Calu3 (cell line): ENCODE results near the gene CDC42EP5. TPM values are rescaled to one million over a fixed set of nuclear protein-coding genes. Genes with fewer than 3 reads are reported as not detected.
"Not testable (repeated sequence)": the region's sequence is repeated elsewhere in the genome, so short reads cannot be mapped to it uniquely, and the experiment has no call there.

ENCODE experiments used
- BruUV-seq: library from RNA; stranded (reverse); fragments of 400-500 nt; replicated peaks from 2 replicates; lab custom pipeline; 2021; lab: Mats Ljungman, UMichigan
- CTCF ChIA-PET: fragments of 300-600 bp; sonication (Branson Sonifier 250); formaldehyde crosslinking; loops from one replicate; lab custom pipeline; 2022; ENCODE audit warnings: antibody characterized with exemption; lab: Charles Lee
- DNase-seq: peaks from one replicate; pipeline ENCODE4 v3.0.0; 2022
- H3K27ac Mint-ChIP-seq: one replicate; pipeline ENCODE4 v1.8.0; 2022; ENCODE audit warnings: mixed read lengths; ENCODE audit not compliant: unreplicated experiment
- H3K27me3 Mint-ChIP-seq: one replicate; pipeline ENCODE4 v1.8.0; 2022; ENCODE audit warnings: mixed read lengths; ENCODE audit not compliant: unreplicated experiment
- H3K36me3 Mint-ChIP-seq: one replicate; pipeline ENCODE4 v1.8.0; 2022; ENCODE audit warnings: mild to moderate bottlenecking, moderate library complexity, mixed read lengths; ENCODE audit not compliant: insufficient read depth, unreplicated experiment
- H3K4me1 Mint-ChIP-seq: one replicate; pipeline ENCODE4 v1.8.0; 2022; ENCODE audit warnings: mild to moderate bottlenecking, low read depth, mixed read lengths; ENCODE audit not compliant: unreplicated experiment
- H3K4me3 Mint-ChIP-seq: one replicate; pipeline ENCODE4 v1.8.0; 2022; ENCODE audit warnings: mild to moderate bottlenecking, low read depth, moderate library complexity, mixed read lengths; ENCODE audit not compliant: unreplicated experiment
- H3K9me3 Mint-ChIP-seq: one replicate; pipeline ENCODE4 v1.8.0; 2022; ENCODE audit warnings: low read depth, mixed read lengths; ENCODE audit not compliant: unreplicated experiment
- intact Hi-C: fragments of 100-400 bp; cut with micrococcal nuclease; formaldehyde crosslinking; loops from one replicate; pipeline ENCODE4 v1.10.0; 2022; ENCODE audit not compliant: unreplicated experiment
- total RNA-seq: library from RNA; stranded (reverse); gene quantifications from 2 replicates; pipeline ENCODE4 v1.2.3, GENCODE V29; 2022
- TF ChIP-seq, protein P1 (sequence below): fragments of 200-600 bp; IDR thresholded peaks from one replicate; pipeline ENCODE4 v1.8.0; 2022; ENCODE audit warnings: antibody characterized with exemption; ENCODE audit not compliant: unreplicated experiment

CDC42EP5 gene
- total RNA-seq, 1 experiment from 2014 or later: 12.9 TPM

DNA sequence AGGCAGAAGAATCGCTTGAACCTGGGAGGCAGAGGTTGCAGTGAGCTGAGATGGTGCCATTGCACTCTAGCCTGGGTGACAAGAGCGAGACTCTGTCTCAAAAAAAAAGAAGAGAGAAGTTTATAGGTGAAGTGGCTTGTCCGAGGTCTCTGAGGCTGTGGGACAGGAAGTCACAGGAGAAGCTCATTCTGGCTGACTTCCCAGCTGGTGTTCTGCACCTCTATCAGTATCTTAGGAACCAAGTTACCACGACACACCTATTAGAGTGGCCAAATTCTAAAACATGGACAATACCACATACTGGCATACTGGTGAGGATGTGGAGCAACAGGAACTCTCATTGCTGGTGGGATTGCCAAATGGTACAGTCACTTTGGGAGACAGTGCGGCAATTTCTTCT is 22.2 kb upstream of the CDC42EP5 start:
- H3K27ac Mint-ChIP-seq, DNase-seq, H3K36me3 Mint-ChIP-seq, H3K9me3 Mint-ChIP-seq, BruUV-seq, CTCF ChIA-PET, intact Hi-C loops, H3K4me3 Mint-ChIP-seq, H3K4me1 Mint-ChIP-seq: not testable (repeated sequence)
- peaks cover 65% of the 10 kb centered on the region for H3K27me3 Mint-ChIP-seq

DNA sequence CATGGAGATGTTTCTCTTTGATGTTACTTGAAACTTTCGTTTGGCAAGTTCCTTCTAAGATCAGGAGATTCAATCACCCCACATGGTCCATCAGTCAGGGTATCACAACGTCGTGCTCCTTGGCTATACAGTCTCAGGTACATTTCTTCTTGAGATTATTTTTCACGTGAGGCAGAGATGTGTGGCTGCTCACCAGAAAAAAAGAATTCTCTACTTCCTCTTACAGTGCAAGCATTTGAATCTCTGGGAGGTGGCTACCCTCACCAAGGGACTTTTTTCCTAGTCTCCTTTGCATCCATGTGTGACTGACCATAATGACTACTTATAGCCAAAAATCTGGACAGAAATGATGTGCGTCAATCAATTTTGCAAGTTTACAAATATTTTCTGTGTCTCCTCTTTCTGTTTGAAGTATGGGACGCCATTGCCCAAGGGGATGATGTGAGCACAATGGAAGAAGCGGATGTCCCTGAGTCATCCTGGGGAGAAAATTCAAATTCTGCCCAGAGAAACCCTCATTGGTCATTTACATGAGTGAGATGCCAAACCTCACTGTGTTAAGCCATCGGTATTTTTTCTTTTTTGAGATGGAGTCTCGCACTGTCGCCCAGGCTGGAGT is 21.0 kb upstream of the CDC42EP5 start:
- CTCF ChIA-PET: interaction anchor here (0.5 kb wide), 1 partner anchor 38 kb away, joined by 4 read pairs; no protein-coding TSS in a partner anchor

DNA sequence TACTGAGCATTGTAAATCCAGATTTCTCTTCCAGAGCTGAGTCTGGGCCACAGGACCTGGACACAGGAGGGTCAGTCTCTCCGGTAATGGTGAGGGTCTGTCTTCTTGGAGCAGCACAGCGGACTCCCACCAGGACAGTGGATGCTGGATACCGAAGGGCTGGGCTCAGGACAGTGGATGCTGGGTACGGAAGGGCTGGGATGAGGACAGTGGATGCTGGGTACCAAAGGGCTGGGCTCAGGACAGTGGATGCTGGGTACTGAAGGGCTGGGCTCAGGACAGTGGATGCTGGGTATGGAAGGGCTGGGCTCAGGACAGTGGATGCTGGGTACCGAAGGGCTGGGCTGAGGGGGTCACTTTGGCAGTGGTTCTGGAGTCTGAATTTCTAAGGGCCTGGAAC is 20.0 kb upstream of the CDC42EP5 start:
- H3K9me3 Mint-ChIP-seq, H3K4me3 Mint-ChIP-seq, H3K4me1 Mint-ChIP-seq, H3K36me3 Mint-ChIP-seq, DNase-seq, H3K27ac Mint-ChIP-seq, intact Hi-C loops, BruUV-seq: not testable (repeated sequence)
- CTCF ChIA-PET: interaction anchor here (0.6 kb wide), 1 partner anchor 14 kb away, joined by 5 read pairs; no protein-coding TSS in a partner anchor
- peaks cover 70% of the 10 kb centered on the region for H3K27me3 Mint-ChIP-seq

More for the DNA sequence above, 21.0 kb upstream of the CDC42EP5 start:
- Mint-ChIP-seq H3K4me3 (no peak overlapping the region), H3K36me3 (no peaks in the 10 kb centered on the region), H3K27ac (no peak overlapping the region), H3K27me3 (peaks cover 71% of the 10 kb centered on the region), H3K4me1 (no peaks in the 10 kb centered on the region), H3K9me3 (no peaks in the 10 kb centered on the region)
- intact Hi-C loops: no loop called here
- no TSS peak for BruUV-seq
- DNase-seq: no peak
- TF ChIP-seq, protein P1, sequence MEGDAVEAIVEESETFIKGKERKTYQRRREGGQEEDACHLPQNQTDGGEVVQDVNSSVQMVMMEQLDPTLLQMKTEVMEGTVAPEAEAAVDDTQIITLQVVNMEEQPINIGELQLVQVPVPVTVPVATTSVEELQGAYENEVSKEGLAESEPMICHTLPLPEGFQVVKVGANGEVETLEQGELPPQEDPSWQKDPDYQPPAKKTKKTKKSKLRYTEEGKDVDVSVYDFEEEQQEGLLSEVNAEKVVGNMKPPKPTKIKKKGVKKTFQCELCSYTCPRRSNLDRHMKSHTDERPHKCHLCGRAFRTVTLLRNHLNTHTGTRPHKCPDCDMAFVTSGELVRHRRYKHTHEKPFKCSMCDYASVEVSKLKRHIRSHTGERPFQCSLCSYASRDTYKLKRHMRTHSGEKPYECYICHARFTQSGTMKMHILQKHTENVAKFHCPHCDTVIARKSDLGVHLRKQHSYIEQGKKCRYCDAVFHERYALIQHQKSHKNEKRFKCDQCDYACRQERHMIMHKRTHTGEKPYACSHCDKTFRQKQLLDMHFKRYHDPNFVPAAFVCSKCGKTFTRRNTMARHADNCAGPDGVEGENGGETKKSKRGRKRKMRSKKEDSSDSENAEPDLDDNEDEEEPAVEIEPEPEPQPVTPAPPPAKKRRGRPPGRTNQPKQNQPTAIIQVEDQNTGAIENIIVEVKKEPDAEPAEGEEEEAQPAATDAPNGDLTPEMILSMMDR: no peak

DNA sequence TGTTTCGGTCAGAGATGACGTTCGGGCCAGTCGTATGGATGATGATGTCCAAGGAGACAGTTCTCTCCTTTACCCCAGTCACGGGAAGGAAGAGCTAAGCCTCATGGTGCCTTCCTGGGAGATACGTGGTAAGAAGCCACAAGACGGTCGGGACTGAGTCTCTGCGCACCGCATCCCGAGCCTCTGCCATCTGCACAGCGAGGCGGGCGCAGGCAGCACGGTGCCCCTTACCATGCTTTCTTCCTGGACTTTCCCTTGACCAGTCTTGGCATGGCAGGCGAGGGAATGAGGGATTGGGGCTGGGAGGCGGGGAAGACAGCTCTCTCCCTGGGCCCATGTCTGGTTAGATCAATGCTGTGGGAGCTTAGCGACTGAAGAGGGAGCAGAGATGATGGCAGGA is 19.5 kb upstream of the CDC42EP5 start:
- Mint-ChIP-seq H3K27me3 (peaks cover 65% of the 10 kb centered on the region), H3K4me1 (no peaks in the 10 kb centered on the region), H3K36me3 (no peaks in the 10 kb centered on the region), H3K9me3 (no peaks in the 10 kb centered on the region), H3K27ac (no peak overlapping the region), H3K4me3 (no peak overlapping the region)
- CTCF ChIA-PET: interaction anchor here (0.6 kb wide), 1 partner anchor 13 kb away, joined by 5 read pairs; no protein-coding TSS in a partner anchor
- no TSS peak for BruUV-seq
- intact Hi-C loops: no loop called here
- TF ChIP-seq, protein P1: no peak
- DNase-seq: no peak

DNA sequence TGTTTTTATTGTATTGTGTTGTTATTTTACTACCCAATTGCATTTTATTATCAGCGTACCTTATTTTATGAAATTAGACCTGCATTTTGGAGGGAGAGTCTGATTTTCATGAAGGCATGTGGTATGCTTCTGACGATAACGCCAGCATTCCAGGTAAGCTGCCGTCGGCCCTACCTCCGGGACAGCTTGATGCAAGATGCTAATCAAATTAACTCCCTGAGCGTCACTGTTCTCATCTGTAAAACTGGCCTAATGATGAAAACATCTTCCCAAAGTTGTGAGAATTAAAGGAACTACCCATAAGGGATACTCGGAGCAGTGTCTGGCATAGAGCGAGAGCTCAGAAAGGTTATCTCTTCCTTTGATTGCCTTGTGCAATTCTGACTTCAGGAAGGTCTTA is 16.7 kb upstream of the CDC42EP5 start:
- intact Hi-C loops: loop anchor here (10.0 kb wide), 1 partner anchor 75 kb away; no protein-coding TSS in a partner anchor
- H3K36me3 Mint-ChIP-seq: no peaks in the 10 kb centered on the region
- no TSS peak for BruUV-seq
- peaks cover 54% of the 10 kb centered on the region for H3K27me3 Mint-ChIP-seq
- H3K4me1 Mint-ChIP-seq: no peaks in the 10 kb centered on the region
- no peak for DNase-seq
- H3K27ac Mint-ChIP-seq: no peak overlapping the region
- no peaks in the 10 kb centered on the region for H3K9me3 Mint-ChIP-seq
- CTCF ChIA-PET: no interaction called here
- TF ChIP-seq, protein P1: no peak
- no peak overlapping the region for H3K4me3 Mint-ChIP-seq
